Mesothelial cell of epicardium (in vitro differentiated cells): Measurements from ENCODE around the gene CELF1. TPM values are rescaled to one million over a fixed set of nuclear protein-coding genes. Genes with fewer than 3 reads are reported as not detected.

Experiments used
- DNase-seq, 2 experiments: peaks; one replicate each; pipeline ENCODE4 v3.0.0; 2021; ENCODE audit warnings: low spot score in 2 of 2; ENCODE audit not compliant: unreplicated experiment in 2 of 2
- H3K27ac Mint-ChIP-seq: 2 replicates; pipeline ENCODE4 v1.8.0; 2021; ENCODE audit warnings: mixed read lengths
- H3K27me3 Mint-ChIP-seq: 2 replicates; pipeline ENCODE4 v1.8.0; 2021; ENCODE audit warnings: low read depth, mixed read lengths
- H3K36me3 Mint-ChIP-seq: 2 replicates; pipeline ENCODE4 v1.8.0; 2021; ENCODE audit warnings: mixed read lengths
- H3K4me1 Mint-ChIP-seq: 2 replicates; pipeline ENCODE4 v1.8.0; 2021; ENCODE audit warnings: mixed read lengths
- H3K4me3 Mint-ChIP-seq: 2 replicates; pipeline ENCODE4 v1.8.0; 2021; ENCODE audit warnings: mild to moderate bottlenecking, moderate library complexity, mixed read lengths
- H3K9me3 Mint-ChIP-seq: 2 replicates; pipeline ENCODE4 v1.8.0; 2021; ENCODE audit warnings: mixed read lengths
- total RNA-seq: library from RNA; stranded (reverse); gene quantifications from 3 replicates; pipeline ENCODE4 v1.2.1, GENCODE V29; 2021
- TF ChIP-seq, protein P1 (sequence below): fragments of 200-600 bp; sonication (generic); IDR thresholded peaks from one replicate; pipeline ENCODE4 v1.5.0; 2021; ENCODE audit warnings: antibody characterized with exemption; ENCODE audit not compliant: unreplicated experiment

Gene CELF1
- total RNA-seq, 1 donor from 2014 or later = 123 TPM

DNA sequence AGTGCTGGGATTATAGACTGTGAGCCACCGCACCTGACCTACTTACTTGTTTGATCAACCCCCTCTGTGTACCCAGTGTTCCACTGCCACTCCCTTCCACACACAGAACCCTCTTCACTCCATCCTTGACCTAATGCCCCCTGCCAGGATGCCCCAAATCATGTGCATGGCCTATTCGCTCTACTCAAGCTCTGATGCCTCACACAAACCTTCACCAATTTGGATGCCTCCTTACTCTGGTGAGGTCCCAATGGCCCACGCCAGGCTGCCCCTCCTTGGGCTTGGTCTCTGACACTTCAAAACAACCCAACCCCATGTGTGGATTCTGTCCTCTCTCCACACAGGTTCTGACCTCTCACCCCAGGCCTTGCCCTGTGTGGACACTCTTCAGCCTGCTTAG is 117.2 kb downstream of the CELF1 start:
- Mint-ChIP-seq H3K4me1 (peaks cover 2% of the 10 kb centered on the region), H3K27me3 (no peaks in the 10 kb centered on the region), H3K36me3 (no peaks in the 10 kb centered on the region), H3K4me3 (no peak overlapping the region), H3K9me3 (no peaks in the 10 kb centered on the region), H3K27ac (no peak overlapping the region)
- TF ChIP-seq, protein P1, sequence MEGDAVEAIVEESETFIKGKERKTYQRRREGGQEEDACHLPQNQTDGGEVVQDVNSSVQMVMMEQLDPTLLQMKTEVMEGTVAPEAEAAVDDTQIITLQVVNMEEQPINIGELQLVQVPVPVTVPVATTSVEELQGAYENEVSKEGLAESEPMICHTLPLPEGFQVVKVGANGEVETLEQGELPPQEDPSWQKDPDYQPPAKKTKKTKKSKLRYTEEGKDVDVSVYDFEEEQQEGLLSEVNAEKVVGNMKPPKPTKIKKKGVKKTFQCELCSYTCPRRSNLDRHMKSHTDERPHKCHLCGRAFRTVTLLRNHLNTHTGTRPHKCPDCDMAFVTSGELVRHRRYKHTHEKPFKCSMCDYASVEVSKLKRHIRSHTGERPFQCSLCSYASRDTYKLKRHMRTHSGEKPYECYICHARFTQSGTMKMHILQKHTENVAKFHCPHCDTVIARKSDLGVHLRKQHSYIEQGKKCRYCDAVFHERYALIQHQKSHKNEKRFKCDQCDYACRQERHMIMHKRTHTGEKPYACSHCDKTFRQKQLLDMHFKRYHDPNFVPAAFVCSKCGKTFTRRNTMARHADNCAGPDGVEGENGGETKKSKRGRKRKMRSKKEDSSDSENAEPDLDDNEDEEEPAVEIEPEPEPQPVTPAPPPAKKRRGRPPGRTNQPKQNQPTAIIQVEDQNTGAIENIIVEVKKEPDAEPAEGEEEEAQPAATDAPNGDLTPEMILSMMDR = no peak
- no peak for DNase-seq

DNA sequence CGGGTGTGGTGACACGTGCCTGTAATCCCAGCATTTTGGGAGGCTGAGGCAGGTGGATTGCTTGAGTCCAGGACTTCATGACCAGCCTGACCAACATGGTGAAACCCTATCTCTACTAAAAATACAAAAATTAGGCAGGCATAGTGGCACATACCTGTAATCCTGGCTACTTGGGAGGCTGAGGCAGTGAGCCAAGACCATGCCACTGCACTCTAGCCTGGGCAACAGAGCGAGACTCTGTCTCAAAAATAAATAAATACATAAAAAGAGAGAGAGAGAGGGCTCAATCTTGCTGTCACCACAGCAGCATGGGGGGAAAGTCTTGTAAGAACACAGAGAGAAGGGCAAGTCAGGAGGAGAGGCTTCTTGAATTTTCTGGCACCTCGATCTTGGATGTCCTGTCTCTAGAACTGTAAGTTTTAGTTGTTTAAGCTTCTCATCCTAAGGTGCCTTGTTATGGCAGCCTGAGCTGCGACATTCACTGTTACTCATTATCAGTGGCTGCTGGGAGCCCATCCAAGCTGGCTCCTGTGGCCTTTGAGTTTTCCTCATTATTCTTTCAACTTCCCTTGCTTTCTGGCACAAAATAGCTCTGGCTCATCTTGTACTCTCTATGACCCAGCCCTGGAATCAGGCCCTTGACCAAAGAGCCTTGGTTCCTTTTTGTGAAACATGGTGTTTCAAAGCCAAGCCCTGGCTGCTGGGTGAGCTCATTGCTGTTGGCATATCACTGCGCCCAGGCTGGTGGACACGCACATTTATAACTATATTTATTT is 118.7 kb downstream of the CELF1 start:
- DNase-seq = no peak
- no peaks in the 10 kb centered on the region for H3K27me3 Mint-ChIP-seq
- H3K4me3 Mint-ChIP-seq = no peak overlapping the region
- TF ChIP-seq, protein P1 = no peak
- no peaks in the 10 kb centered on the region for H3K9me3 Mint-ChIP-seq
- H3K36me3 Mint-ChIP-seq = no peaks in the 10 kb centered on the region
- H3K27ac Mint-ChIP-seq = no peak overlapping the region
- H3K4me1 Mint-ChIP-seq = peaks cover 2% of the 10 kb centered on the region

DNA sequence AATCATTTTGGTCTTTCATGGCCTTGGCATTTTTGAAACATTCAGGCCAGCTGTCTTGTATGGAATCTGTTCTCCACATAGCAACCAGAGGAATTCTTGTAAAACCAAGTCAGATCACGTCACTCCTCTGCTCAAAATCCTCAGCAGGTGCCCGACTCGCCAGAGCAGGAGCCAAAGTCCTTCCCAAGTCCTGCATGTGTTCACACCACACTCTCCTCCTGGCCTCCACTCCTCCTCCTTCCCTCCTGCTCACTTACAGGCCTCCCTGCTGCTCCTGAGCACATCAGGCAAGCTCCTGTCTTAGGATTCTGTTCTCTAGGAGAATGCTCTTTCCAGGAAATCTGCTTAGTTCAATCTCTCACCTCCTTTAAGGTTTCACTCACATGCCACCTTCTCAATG is 119.8 kb downstream of the CELF1 start:
- H3K27ac Mint-ChIP-seq = no peak overlapping the region
- no peak overlapping the region for H3K4me3 Mint-ChIP-seq
- DNase-seq = no peak
- H3K4me1 Mint-ChIP-seq = peaks cover 2% of the 10 kb centered on the region
- H3K36me3 Mint-ChIP-seq = no peaks in the 10 kb centered on the region
- H3K27me3 Mint-ChIP-seq = no peaks in the 10 kb centered on the region
- no peaks in the 10 kb centered on the region for H3K9me3 Mint-ChIP-seq
- TF ChIP-seq, protein P1 = no peak

DNA sequence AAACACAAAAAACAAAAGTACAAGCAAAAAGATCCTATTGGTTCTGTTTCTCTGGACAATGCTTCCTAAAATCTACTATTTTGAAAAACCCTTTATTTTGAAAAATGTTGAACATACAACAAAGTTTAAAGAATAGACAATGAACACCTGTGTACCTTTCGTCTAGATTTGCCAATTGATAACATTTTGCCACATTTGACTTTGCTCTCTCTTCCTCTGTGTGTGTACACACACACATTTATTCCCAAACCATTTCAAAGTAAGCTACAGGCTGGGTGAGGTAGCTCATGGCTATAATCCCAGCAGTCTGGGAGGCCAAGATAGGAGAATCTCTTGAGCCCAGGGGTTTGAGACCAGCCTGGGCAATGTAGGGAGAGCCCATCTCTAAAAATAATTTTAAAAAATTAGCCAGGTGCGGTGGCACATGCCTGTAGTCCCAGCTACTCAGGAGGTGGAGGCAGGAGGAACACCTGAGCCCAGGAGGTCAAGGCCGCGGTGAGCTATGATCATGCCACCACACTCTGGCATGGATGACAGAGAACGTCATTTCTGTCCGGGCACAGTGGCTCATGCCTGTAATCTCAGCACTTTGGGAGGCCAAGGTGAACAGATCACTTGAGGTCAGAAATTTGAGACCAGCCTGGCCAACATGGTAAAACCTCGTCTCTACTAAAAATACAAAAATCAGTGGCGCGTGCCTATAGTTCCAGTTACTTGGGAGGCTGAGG is 121.4 kb downstream of the CELF1 start:
- no peak for DNase-seq
- Mint-ChIP-seq H3K27me3 (no peaks in the 10 kb centered on the region), H3K4me3 (no peak overlapping the region), H3K27ac (no peak overlapping the region), H3K9me3 (no peaks in the 10 kb centered on the region), H3K36me3 (no peaks in the 10 kb centered on the region), H3K4me1 (peaks cover 2% of the 10 kb centered on the region)
- TF ChIP-seq, protein P1 = no peak

DNA sequence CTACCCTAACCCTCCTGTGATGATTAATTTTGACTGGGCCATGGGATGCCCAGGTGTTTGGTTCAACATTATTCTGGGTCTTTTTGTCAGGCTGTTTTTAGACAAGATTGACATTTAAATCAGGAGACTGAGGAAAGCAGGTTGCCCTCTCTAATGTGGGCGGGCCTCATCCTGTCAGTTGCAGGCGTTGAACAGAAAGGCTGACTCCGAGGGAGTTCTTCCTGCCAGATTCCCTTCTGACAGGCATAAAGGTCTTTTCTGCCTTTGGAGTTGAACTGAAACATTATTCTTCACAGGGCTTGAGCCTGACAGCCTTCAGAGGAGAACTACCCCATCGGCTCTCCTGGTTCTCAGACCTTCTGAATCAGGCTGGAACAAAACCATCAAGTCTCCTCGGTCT is 122.4 kb downstream of the CELF1 start:
- Mint-ChIP-seq H3K27me3 (no peaks in the 10 kb centered on the region), H3K4me1 (peaks cover 8% of the 10 kb centered on the region), H3K9me3 (no peaks in the 10 kb centered on the region), H3K4me3 (no peak overlapping the region), H3K27ac (no peak overlapping the region), H3K36me3 (peaks cover 3% of the 10 kb centered on the region)
- TF ChIP-seq, protein P1 = no peak
- DNase-seq = no peak
